ENCODE results near the gene NFYB. TPM values are rescaled to one million over a fixed set of nuclear protein-coding genes. Genes with fewer than 3 reads are reported as not detected.

Gene NFYB
- total and polyA plus RNA-seq, 4 donors = 15.5 to 33.0 (median 24.5) TPM

GRCh38 chr12:104171785-104172569, 34.0 kb upstream of the NFYB start:
- DNase-seq (no peak), ATAC-seq (ENCODE audit: insufficient read depth, low FRiP score) (no peak)
- Histone ChIP-seq H3K4me1 (ENCODE audit: control insufficient read depth in 5 of 5, insufficient read depth in 5 of 5, low read length in 5 of 5) (peaks cover 0 to 3% (median 0%) of the 10 kb centered on the region in 5 donors), H3K9me3 (ENCODE audit: control insufficient read depth in 4 of 4, insufficient read depth in 3 of 4, low read length in 3 of 4) (no peaks in the 10 kb centered on the region), H3K36me3 (ENCODE audit: control insufficient read depth in 4 of 4, insufficient read depth in 4 of 4, low read length in 4 of 4) (no peaks in the 10 kb centered on the region), H3K27ac (ENCODE audit: low read depth in 1 of 2, low read length in 1 of 2) (no peak overlapping the region), H3K4me3 (no peak overlapping the region), H3K9ac (ENCODE audit: insufficient read depth in 1 of 2, low read length in 2 of 2) (no peak overlapping the region), H3K27me3 (ENCODE audit: control insufficient read depth in 3 of 3, insufficient read depth in 3 of 3, low read length in 2 of 3) (no peaks in the 10 kb centered on the region)
- 81 to 83% methylated on average over 28 of the region's 28 CpGs for WGBS, 2 donors
- TF ChIP-seq CTCF (IDR thresholded peaks at IDR 0.05; ENCODE audit: control extremely low read depth, extremely low read depth) = no peak

- no peak for ATAC-seq (ENCODE audit: insufficient read depth, low FRiP score)
- DNase-seq = no peak
- peaks cover 0 to 3% (median 0%) of the 10 kb centered on the region in 5 donors for H3K4me1 ChIP-seq (ENCODE audit: control insufficient read depth in 5 of 5, insufficient read depth in 5 of 5, low read length in 5 of 5)
- H3K27ac ChIP-seq (ENCODE audit: low read depth in 1 of 2, low read length in 1 of 2) = no peak overlapping the region
- H3K27me3 ChIP-seq (ENCODE audit: control insufficient read depth in 3 of 3, insufficient read depth in 3 of 3, low read length in 2 of 3) = no peaks in the 10 kb centered on the region
- H3K9ac ChIP-seq (ENCODE audit: insufficient read depth in 1 of 2, low read length in 2 of 2) = no peak overlapping the region
- no peaks in the 10 kb centered on the region for H3K9me3 ChIP-seq (ENCODE audit: control insufficient read depth in 4 of 4, insufficient read depth in 3 of 4, low read length in 3 of 4)
- no peaks in the 10 kb centered on the region for H3K36me3 ChIP-seq (ENCODE audit: control insufficient read depth in 4 of 4, insufficient read depth in 4 of 4, low read length in 4 of 4)
- 80 to 93% methylated on average over 5 of the region's 5 CpGs for WGBS, 2 donors
- no peak overlapping the region for H3K4me3 ChIP-seq
- TF ChIP-seq CTCF (IDR thresholded peaks at IDR 0.05; ENCODE audit: control extremely low read depth, extremely low read depth) = no peak
Observed at GRCh38 chr12:104168596-104168995, 30.6 kb upstream of the NFYB start.

GRCh38 chr12:104167519-104168458, 29.8 kb upstream of the NFYB start:
- WGBS, 2 donors = 86 to 89% methylated on average over 5 of the region's 5 CpGs
- DNase-seq (no peak), ATAC-seq (ENCODE audit: insufficient read depth, low FRiP score) (no peak)
- no peaks in the 10 kb centered on the region for H3K9me3 ChIP-seq (ENCODE audit: control insufficient read depth in 4 of 4, insufficient read depth in 3 of 4, low read length in 3 of 4)
- H3K4me3 ChIP-seq = no peak overlapping the region
- no peak overlapping the region for H3K27ac ChIP-seq (ENCODE audit: low read depth in 1 of 2, low read length in 1 of 2)
- no peaks in the 10 kb centered on the region for H3K27me3 ChIP-seq (ENCODE audit: control insufficient read depth in 3 of 3, insufficient read depth in 3 of 3, low read length in 2 of 3)
- H3K36me3 ChIP-seq (ENCODE audit: control insufficient read depth in 4 of 4, insufficient read depth in 4 of 4, low read length in 4 of 4) = no peaks in the 10 kb centered on the region
- H3K4me1 ChIP-seq (ENCODE audit: control insufficient read depth in 5 of 5, insufficient read depth in 5 of 5, low read length in 5 of 5) = peaks cover 0 to 3% (median 0%) of the 10 kb centered on the region in 5 donors
- H3K9ac ChIP-seq (ENCODE audit: insufficient read depth in 1 of 2, low read length in 2 of 2) = no peak overlapping the region
- TF ChIP-seq CTCF (IDR thresholded peaks at IDR 0.05; ENCODE audit: control extremely low read depth, extremely low read depth) = no peak
